ENCODE measurements around the gene FBXW4.

DNA sequence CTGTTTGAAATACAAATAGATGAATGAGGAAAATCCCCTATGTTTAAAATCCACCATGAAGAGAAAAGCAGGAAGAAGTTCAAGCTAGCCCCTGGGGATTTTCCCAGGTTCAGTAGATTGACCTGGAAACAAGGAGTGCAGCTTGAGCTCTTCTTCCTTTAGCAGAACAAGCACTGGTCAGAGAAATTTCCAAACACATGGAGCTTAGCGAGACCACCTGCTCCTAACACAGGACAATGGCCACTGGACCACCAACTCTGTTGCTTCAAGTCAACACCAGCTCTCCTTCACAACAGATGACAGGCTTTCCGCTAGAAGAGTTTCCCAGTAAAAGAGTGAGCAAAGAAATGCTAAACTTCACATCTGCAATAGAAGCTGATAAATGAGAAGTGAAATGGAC, 9.4 kb upstream of the FBXW4 start:
- TF ChIP-seq, protein P1, sequence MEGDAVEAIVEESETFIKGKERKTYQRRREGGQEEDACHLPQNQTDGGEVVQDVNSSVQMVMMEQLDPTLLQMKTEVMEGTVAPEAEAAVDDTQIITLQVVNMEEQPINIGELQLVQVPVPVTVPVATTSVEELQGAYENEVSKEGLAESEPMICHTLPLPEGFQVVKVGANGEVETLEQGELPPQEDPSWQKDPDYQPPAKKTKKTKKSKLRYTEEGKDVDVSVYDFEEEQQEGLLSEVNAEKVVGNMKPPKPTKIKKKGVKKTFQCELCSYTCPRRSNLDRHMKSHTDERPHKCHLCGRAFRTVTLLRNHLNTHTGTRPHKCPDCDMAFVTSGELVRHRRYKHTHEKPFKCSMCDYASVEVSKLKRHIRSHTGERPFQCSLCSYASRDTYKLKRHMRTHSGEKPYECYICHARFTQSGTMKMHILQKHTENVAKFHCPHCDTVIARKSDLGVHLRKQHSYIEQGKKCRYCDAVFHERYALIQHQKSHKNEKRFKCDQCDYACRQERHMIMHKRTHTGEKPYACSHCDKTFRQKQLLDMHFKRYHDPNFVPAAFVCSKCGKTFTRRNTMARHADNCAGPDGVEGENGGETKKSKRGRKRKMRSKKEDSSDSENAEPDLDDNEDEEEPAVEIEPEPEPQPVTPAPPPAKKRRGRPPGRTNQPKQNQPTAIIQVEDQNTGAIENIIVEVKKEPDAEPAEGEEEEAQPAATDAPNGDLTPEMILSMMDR (IDR thresholded peaks at IDR 0.05) = no peak
- TF ChIP-seq POLR2A (IDR thresholded peaks at IDR 0.05) = no peak
